Heart right ventricle (tissue), 16 donors: ENCODE results near the gene INTS11. TPM values are rescaled to one million over a fixed set of nuclear protein-coding genes. Genes with fewer than 3 reads are reported as not detected.

Experiments
- ATAC-seq, 8 donors: fragments of 200-7000 bp; cut with Tn5 transposase; one replicate each; pipeline ENCODE4 v1.9.1; 2020; ENCODE audit warnings: mild to moderate bottlenecking in 8 of 8, moderate library complexity in 8 of 8, moderate number of reproducible peaks in 1 of 8
- DNase-seq, 2 donors: peaks; one replicate each; pipeline ENCODE4 v3.0.0-alpha.2; 2020
- H3K27ac ChIP-seq, 10 donors: fragments of 200-600 bp; sonication (generic) in 2 of 10; one replicate each; pipeline versions ENCODE4 v1.5.0 to v1.8.0; 2020 to 2022; ENCODE audit warnings: mild to moderate bottlenecking in 3 of 10
- H3K27me3 ChIP-seq, 7 donors: fragments of 200-600 bp; one replicate each; pipeline ENCODE4 v1.8.0; 2021 to 2022; ENCODE audit warnings: mild to moderate bottlenecking in 2 of 7
- H3K36me3 ChIP-seq, 9 donors: fragments of 200-600 bp; sonication (generic) in 1 of 9; one replicate each; pipeline versions ENCODE4 v1.5.0 to v1.8.0; 2020 to 2022; ENCODE audit warnings: mild to moderate bottlenecking in 2 of 9
- H3K4me1 ChIP-seq, 9 donors: fragments of 200-600 bp; sonication (generic) in 1 of 9; one replicate each; pipeline versions ENCODE4 v1.5.0 to v1.8.0; 2020 to 2022; ENCODE audit warnings: mild to moderate bottlenecking in 4 of 9
- H3K4me3 ChIP-seq, 10 donors: fragments of 200-600 bp; sonication (generic) in 2 of 10; one replicate each; pipeline versions ENCODE4 v1.5.0 to v1.8.0; 2020 to 2022; ENCODE audit warnings: mild to moderate bottlenecking in 7 of 10, moderate library complexity in 2 of 10
- H3K9me3 ChIP-seq, 11 donors: fragments of 200-600 bp in 10 of 11; sonication (generic) in 2 of 11; one replicate each; pipeline versions ENCODE4 v1.5.0 to v1.8.0; 2013 to 2022; ENCODE audit warnings: mild to moderate bottlenecking in 2 of 11, control low read depth in 1 of 11, moderate library complexity in 1 of 11
- CTCF ChIP-seq, 9 donors: fragments of 200-600 bp; sonication (generic) in 2 of 9; IDR thresholded peaks; one replicate each; pipeline versions ENCODE4 v1.5.0 to v1.8.0; 2021 to 2022; ENCODE audit warnings: antibody characterized with exemption in 9 of 9, mild to moderate bottlenecking in 5 of 9, moderate library complexity in 1 of 9
- WGBS, 2 donors: extraction: QIAGEN DNeasy Blood & Tissue Kit; methylation state at CpG; one replicate each; pipeline ENCODE4 v1.1.7; 2013; ENCODE audit warnings: inconsistent platforms in 1 of 2; 5-methylcytosine and 5-hydroxymethylcytosine counted together
- intact Hi-C, 10 donors: fragments of 100-400 bp; cut with DNase I; formaldehyde crosslinking; loops; one replicate each; pipeline versions ENCODE4 v1.11.1 to v1.14.2; 2022
- polyA plus RNA-seq, 2 donors: library from polyadenylated mRNA; stranded (reverse); fragments of 200-250 nt; gene quantifications; one replicate each; pipeline ENCODE4 v1.2.3, GENCODE V29; 2013
- total RNA-seq, 10 donors: library from RNA; stranded (reverse); fragmentation: NEBNext Ultra II Directional in 3 of 10; extraction: Animal tissue kit (Norgen Biotek cat#: 25700) in 3 of 10; gene quantifications; one replicate each; pipeline versions ENCODE4 v1.2.1 to v1.2.4, GENCODE V29; 2021 to 2023
- donor health status: Arrhythmogenic right ventricular cardiomyopathy.
- donor health status: ischemic (EF 13 %, LVEDD 7.1; RV severe dilation, severe dysfunction).
- donor health status: healthy with polysubstance abuse.
- donor health status: DM: no; HTN: yes; CAD: no.
- donor health status: DM: no; HTN: no; CAD: no.
- donor health status: ischemic (EF 25% LVEDD 6.9; RV normal size, moderate dysfunction).
- donor health status: ischemic (EF 25% LVEDD 5.7; RV mildly dilated, moderate dysfunction).
- donor health status: healthy.
- donor health status: DM: yes; HTN: yes; CAD: no.
- donor health status: Ischemic cardiomyopathy.
- donor health status: ischemic (EF 35%, LVEDD 5.7; RV mildly dilated, moderate dysfunction).
- donor health status: nonischemic (EF 11% LVEDD 7.7; RV severe dilation, severe dysfunction).
- donor health status: DM: yes; HTN: yes; CAD: no.
- donor health status: PGD.
- donor health status: ischemic (EF 29% LVEDD 5.4; RV normal size, mild dysfunction).
- donor health status: nonischemic (EF 23%, LVEDD 6.1; RV moderate dilation, normal function).

The INTS11 gene
- total and polyA plus RNA-seq, 12 donors, result 44.7 to 269 (median 57.4) TPM

GRCh38 chr1:1306070-1306660 lies 18.3 kb downstream of the INTS11 start:
- no peak for DNase-seq
- 26 to 50% methylated on average over 11 of the region's 11 CpGs for WGBS, 2 donors
- Histone ChIP-seq H3K27me3 (no peaks in the 10 kb centered on the region), H3K4me1 (peaks cover 27 to 54% (median 50%) of the 10 kb centered on the region in 9 donors), H3K9me3 (no peaks in the 10 kb centered on the region), H3K36me3 (peaks cover 0 to 16% (median 4%) of the 10 kb centered on the region in 9 donors), H3K4me3 (peak overlapping the region in 9 of 10 donors; percentile 75 to 99 (median 83)), H3K27ac (peak overlapping the region in 9 of 10 donors; percentile 63 to 100 (median 82))
- intact Hi-C loops, result loop anchor here in 2 of 10 donors (5.0 kb wide), 1 partner anchor 41 kb away; the partner anchor contains the start of gene DVL1 (in 2 of the 2)
- no peak for ATAC-seq
- peak in 2 of 9 donors; percentile 5 to 6 for TF ChIP-seq CTCF (IDR thresholded peaks at IDR 0.05)

GRCh38 chr1:1305300-1306069 lies 19.0 kb downstream of the INTS11 start:
- ATAC-seq (peak; percentile 3 to 58 (median 34)), DNase-seq (peak; percentile 73 to 77)
- 30 to 38% methylated on average over 25 of the region's 25 CpGs for WGBS, 2 donors
- Histone ChIP-seq H3K36me3 (peaks cover 0 to 10% (median 0%) of the 10 kb centered on the region in 9 donors), H3K4me1 (peaks cover 27 to 54% (median 50%) of the 10 kb centered on the region in 9 donors), H3K27me3 (no peaks in the 10 kb centered on the region), H3K9me3 (no peaks in the 10 kb centered on the region), H3K4me3 (peak overlapping the region; percentile 18 to 99 (median 82)), H3K27ac (peak overlapping the region in 9 of 10 donors; percentile 63 to 100 (median 82))
- intact Hi-C loops, result loop anchor here in 2 of 10 donors (5.0 kb wide), 1 partner anchor 42 kb away; the partner anchor contains the start of gene DVL1 (in 2 of the 2)
- peak in 2 of 9 donors; percentile 11 to 20 for TF ChIP-seq CTCF (IDR thresholded peaks at IDR 0.05)

GRCh38 chr1:1304331-1305299 lies 19.8 kb downstream of the INTS11 start:
- WGBS, 2 donors, result 28% methylated on average over 27 to 29 of the region's 29 CpGs
- peak overlapping the region in 9 of 10 donors; percentile 63 to 100 (median 82) for H3K27ac ChIP-seq
- H3K27me3 ChIP-seq, result no peaks in the 10 kb centered on the region
- H3K4me1 ChIP-seq, result peaks cover 27 to 47% (median 45%) of the 10 kb centered on the region in 9 donors
- DNase-seq (peak; percentile 76 to 84), ATAC-seq (peak; percentile 1 to 50 (median 16))
- peak overlapping the region; percentile 18 to 99 (median 82) for H3K4me3 ChIP-seq
- H3K9me3 ChIP-seq, result no peaks in the 10 kb centered on the region
- no peak for TF ChIP-seq CTCF (IDR thresholded peaks at IDR 0.05)
- intact Hi-C loops, result loop anchor here in 2 of 10 donors (5.0 kb wide), 1 partner anchor 43 kb away; the partner anchor contains the start of gene DVL1 (in 2 of the 2)
- peaks cover 0 to 10% (median 0%) of the 10 kb centered on the region in 9 donors for H3K36me3 ChIP-seq
